ENCODE measurements around the gene KIAA0586.
"Not testable (repeated sequence)": the region's sequence is repeated elsewhere in the genome, so short reads cannot be mapped to it uniquely, and the experiment has no call there.

Gene KIAA0586

GRCh38 chr14:58427281-58428117 lies at the start of gene KIAA0586, which contains the start of gene TIMM9:
TSS of gene KIAA0586 (plus strand) at chr14:58427719. CDS start at chr14:58428265, 546 bp downstream.
TSS of gene TIMM9 (minus strand) at chr14:58427531. CDS start at chr14:58411945, 15,586 bp downstream.
- DNase-seq (ENCODE audit: low read depth in 2 of 2, low spot score in 1 of 2) = peak; percentile 90 to 95

- DNase-seq (ENCODE audit: low read depth in 2 of 2, low spot score in 1 of 2) = no peak
These were observed 36.7 kb upstream of the KIAA0586 start for GRCh38 chr14:58390830-58391229.

GRCh38 chr14:58395562-58395811 lies 32.0 kb upstream of the KIAA0586 start:
- DNase-seq (ENCODE audit: low read depth in 2 of 2, low spot score in 1 of 2) = no peak

- peak; percentile 21 to 52 for DNase-seq (ENCODE audit: low read depth in 2 of 2, low spot score in 1 of 2)
These were observed 31.4 kb upstream of the KIAA0586 start, which contains the start of gene TOMM20L for GRCh38 chr14:58395812-58396788. TSS of gene TOMM20L (plus strand) at chr14:58395930. CDS start at chr14:58395958, 28 bp downstream.

DNA sequence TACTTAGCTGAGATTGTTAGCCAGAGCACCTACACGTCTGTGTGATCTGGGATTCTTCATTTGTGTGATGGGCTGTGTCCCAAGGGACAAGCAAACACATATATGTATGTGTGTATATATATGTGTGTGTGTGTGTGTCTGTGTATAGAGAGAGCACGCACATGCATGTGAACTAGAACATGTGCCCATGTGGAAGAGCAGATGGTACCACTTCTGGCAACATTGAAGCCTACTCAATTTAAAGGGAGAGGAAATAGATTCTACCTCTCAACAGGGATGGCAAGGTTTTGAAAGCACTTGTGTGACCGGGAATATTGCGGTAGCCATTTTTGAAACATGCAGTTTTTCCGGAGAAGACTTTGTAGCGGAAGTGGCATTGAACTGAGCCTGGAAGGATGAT lies 30.4 kb upstream of the KIAA0586 start:
- DNase-seq (ENCODE audit: low read depth in 2 of 2, low spot score in 1 of 2) = no peak

GRCh38 chr14:58398495-58398894 lies 29.0 kb upstream of the KIAA0586 start:
- DNase-seq (ENCODE audit: low read depth in 2 of 2, low spot score in 1 of 2) = no peak

GRCh38 chr14:58398895-58399294 lies 28.6 kb upstream of the KIAA0586 start:
- DNase-seq (ENCODE audit: low read depth in 2 of 2, low spot score in 1 of 2) = no peak

GRCh38 chr14:58401587-58401986 lies 25.9 kb upstream of the KIAA0586 start:
- no peak for DNase-seq (ENCODE audit: low read depth in 2 of 2, low spot score in 1 of 2)

DNA sequence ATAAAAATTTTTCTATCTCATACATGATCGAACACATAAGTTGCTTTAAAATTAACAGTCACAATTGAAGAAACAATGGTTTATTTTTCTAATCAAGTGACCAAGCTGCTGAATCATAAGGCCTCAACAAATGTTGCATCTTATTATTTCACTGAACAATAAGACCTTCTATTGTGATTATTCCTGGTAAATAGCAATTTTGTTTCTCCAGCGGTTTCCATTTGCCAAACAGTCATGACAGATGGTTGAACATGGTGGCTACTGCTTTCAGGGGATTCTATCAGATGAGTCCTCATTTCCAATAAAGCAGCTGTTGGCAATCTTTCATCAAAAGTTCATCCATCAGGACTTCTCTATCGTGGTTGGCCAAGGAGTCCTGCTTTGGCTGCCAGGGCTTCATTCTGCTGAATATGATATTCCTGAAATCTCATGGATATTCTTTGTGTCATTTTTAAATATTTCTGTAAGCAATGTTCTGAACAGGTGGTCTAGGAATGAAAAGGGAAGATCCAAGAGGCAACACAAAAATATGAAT lies 18.8 kb upstream of the KIAA0586 start:
- DNase-seq (ENCODE audit: low read depth in 2 of 2, low spot score in 1 of 2) = no peak

GRCh38 chr14:58414845-58415244 lies 12.7 kb upstream of the KIAA0586 start:
- no peak for DNase-seq (ENCODE audit: low read depth in 2 of 2, low spot score in 1 of 2)

GRCh38 chr14:58415636-58416547 lies 11.6 kb upstream of the KIAA0586 start:
- DNase-seq (ENCODE audit: low read depth in 2 of 2, low spot score in 1 of 2) = no peak

GRCh38 chr14:58416934-58417333 lies 10.6 kb upstream of the KIAA0586 start:
- DNase-seq (ENCODE audit: low read depth in 2 of 2, low spot score in 1 of 2) = not testable (repeated sequence)

GRCh38 chr14:58426670-58427280 lies 744 bp upstream of the KIAA0586 start:
- DNase-seq (ENCODE audit: low read depth in 2 of 2, low spot score in 1 of 2) = peak in 1 of 2 donors; percentile 31

DNA sequence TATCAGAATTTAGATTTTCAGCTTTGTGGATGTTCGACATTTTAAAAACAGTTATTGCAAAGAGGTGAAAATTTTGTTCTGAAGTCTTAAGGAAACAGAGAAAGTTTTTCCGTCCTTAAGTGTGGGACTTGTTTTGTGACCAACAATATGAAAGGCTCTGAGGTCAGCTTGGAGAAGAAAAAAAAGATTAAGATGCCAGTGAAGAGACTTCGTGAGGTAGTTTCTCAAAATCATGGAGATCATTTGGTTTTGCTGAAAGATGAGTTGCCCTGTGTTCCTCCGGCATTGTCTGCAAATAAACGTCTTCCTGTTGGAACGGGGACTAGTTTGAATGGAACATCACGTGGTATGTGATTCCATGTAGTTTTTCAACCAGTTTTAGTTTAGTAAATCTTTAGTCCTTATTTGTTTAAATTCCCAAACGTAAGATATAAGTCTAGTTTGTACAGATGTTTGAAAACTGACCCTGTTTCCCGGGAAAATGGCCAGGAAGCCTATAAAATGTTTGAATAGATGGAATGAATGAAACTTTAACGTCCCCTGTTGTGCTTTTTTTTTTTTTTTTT lies 682 bp downstream of the KIAA0586 start:
- DNase-seq (ENCODE audit: low read depth in 2 of 2, low spot score in 1 of 2) = no peak

- no peak for DNase-seq (ENCODE audit: low read depth in 2 of 2, low spot score in 1 of 2)
These were observed 2.6 kb downstream of the KIAA0586 start for GRCh38 chr14:58430156-58430555.

- no peak for DNase-seq (ENCODE audit: low read depth in 2 of 2, low spot score in 1 of 2)
These were observed 12.0 kb downstream of the KIAA0586 start for GRCh38 chr14:58439476-58439875.

GRCh38 chr14:58444627-58445026 lies 17.1 kb downstream of the KIAA0586 start:
- no peak for DNase-seq (ENCODE audit: low read depth in 2 of 2, low spot score in 1 of 2)

- DNase-seq (ENCODE audit: low read depth in 2 of 2, low spot score in 1 of 2) = no peak
These were observed 28.2 kb downstream of the KIAA0586 start for GRCh38 chr14:58455593-58456265.

DNA sequence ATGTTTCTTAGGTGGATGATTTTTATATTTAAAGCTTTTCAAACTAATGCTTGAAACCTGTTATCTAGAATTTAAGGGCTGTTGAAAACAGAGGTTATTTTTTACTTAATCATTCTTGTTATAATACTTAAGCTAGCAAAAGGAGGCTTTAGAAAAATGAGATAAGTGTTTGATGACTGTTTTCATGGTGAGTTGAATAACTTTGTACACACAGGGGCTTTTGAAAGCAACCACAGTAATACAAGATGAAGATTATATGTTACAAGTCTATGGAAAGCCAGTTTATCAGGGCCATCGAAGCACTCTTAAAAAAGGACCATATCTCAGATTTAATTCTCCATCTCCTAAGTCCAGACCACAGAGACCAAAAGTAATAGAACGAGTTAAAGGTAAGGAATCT lies 33.3 kb downstream of the KIAA0586 start:
- DNase-seq (ENCODE audit: low read depth in 2 of 2, low spot score in 1 of 2) = no peak

Data from stimulated activated CD8-positive, alpha-beta memory T cell treated with anti-CD3 and anti-CD28 coated beads, Interleukin-4, amount 100 ng/mL, for 4 hours (primary cell).